NCI-H1436 treated with DMSO at 0.1 percent for 48 hours (cell line): ENCODE data around the gene RAPGEF1.
"Not testable (repeated sequence)": the region's sequence is repeated elsewhere in the genome, so short reads cannot be mapped to it uniquely, and the experiment has no call there.

Source experiments
- DNase-seq: peaks from one replicate; lab custom pipeline; 2025; lab: John Stamatoyannopoulos, UW

The RAPGEF1 gene

GRCh38 chr9:131670247-131671132, 69.4 kb downstream of the RAPGEF1 start:
- no peak for DNase-seq

GRCh38 chr9:131669269-131670157, 70.4 kb downstream of the RAPGEF1 start:
- DNase-seq = no peak

- no peak for DNase-seq
Observed at GRCh38 chr9:131668439-131669268, 71.2 kb downstream of the RAPGEF1 start.

- no peak for DNase-seq
Observed at GRCh38 chr9:131668057-131668438, 71.8 kb downstream of the RAPGEF1 start.

GRCh38 chr9:131667576-131667975, 72.3 kb downstream of the RAPGEF1 start:
- no peak for DNase-seq

- no peak for DNase-seq
Observed at GRCh38 chr9:131666774-131667173, 73.1 kb downstream of the RAPGEF1 start.

GRCh38 chr9:131666029-131666428, 73.8 kb downstream of the RAPGEF1 start:
- no peak for DNase-seq

GRCh38 chr9:131663288-131663687, 76.6 kb downstream of the RAPGEF1 start:
- DNase-seq = no peak

GRCh38 chr9:131662289-131662621, 77.6 kb downstream of the RAPGEF1 start:
- not testable (repeated sequence) for DNase-seq

- no peak for DNase-seq
Observed at GRCh38 chr9:131661568-131662288, 78.1 kb downstream of the RAPGEF1 start.

GRCh38 chr9:131660466-131661405, 79.1 kb downstream of the RAPGEF1 start:
- no peak for DNase-seq

GRCh38 chr9:131658377-131659129, 81.3 kb downstream of the RAPGEF1 start:
- DNase-seq = no peak

- no peak for DNase-seq
Observed at GRCh38 chr9:131657940-131658339, 81.9 kb downstream of the RAPGEF1 start.

- no peak for DNase-seq
Observed at GRCh38 chr9:131657456-131657855, 82.4 kb downstream of the RAPGEF1 start.

- DNase-seq = no peak
Observed at GRCh38 chr9:131657037-131657377, 82.9 kb downstream of the RAPGEF1 start.

- no peak for DNase-seq
Observed at GRCh38 chr9:131656356-131657036, 83.4 kb downstream of the RAPGEF1 start.

GRCh38 chr9:131654369-131654768, 85.5 kb downstream of the RAPGEF1 start:
- DNase-seq = not testable (repeated sequence)

GRCh38 chr9:131651599-131651998, 88.3 kb downstream of the RAPGEF1 start:
- DNase-seq = no peak

- no peak for DNase-seq
Observed at GRCh38 chr9:131651160-131651559, 88.7 kb downstream of the RAPGEF1 start.
